ENCODE data around the gene GPC1.

GRCh38 chr2:240482141-240482540 is 46.7 kb downstream of the GPC1 start:
- no peak for TF ChIP-seq CTCF (conservative IDR thresholded peaks at IDR 0.05; ENCODE audit: low read depth, low read length)
- TF ChIP-seq RAD21 (IDR thresholded peaks at IDR 0.05; ENCODE audit: low read length), result no peak
- no peak for TF ChIP-seq POLR2A (IDR thresholded peaks at IDR 0.05; ENCODE audit: low read depth, low read length)
- no peak for TF ChIP-seq MAFK (IDR thresholded peaks at IDR 0.05; ENCODE audit: low read depth, low read length)
- no peak for TF ChIP-seq MXI1 (IDR thresholded peaks at IDR 0.05; ENCODE audit: borderline replicate concordance, low read depth, low read length)
- TF ChIP-seq MAZ (IDR thresholded peaks at IDR 0.05; ENCODE audit: borderline replicate concordance, low read depth, low read length), result no peak
- TF ChIP-seq CHD1 (IDR thresholded peaks at IDR 0.05; ENCODE audit: low read depth, low read length), result no peak
- no peak for TF ChIP-seq SMC3 (IDR thresholded peaks at IDR 0.05; ENCODE audit: low read depth, low read length)
- TF ChIP-seq FOS (IDR thresholded peaks at IDR 0.05; ENCODE audit: low read depth, low read length), result no peak
- TF ChIP-seq, protein P1, sequence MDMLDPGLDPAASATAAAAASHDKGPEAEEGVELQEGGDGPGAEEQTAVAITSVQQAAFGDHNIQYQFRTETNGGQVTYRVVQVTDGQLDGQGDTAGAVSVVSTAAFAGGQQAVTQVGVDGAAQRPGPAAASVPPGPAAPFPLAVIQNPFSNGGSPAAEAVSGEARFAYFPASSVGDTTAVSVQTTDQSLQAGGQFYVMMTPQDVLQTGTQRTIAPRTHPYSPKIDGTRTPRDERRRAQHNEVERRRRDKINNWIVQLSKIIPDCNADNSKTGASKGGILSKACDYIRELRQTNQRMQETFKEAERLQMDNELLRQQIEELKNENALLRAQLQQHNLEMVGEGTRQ (IDR thresholded peaks at IDR 0.05; ENCODE audit: low read depth, low read length), result no peak
- no peak for TF ChIP-seq CEBPB (IDR thresholded peaks at IDR 0.05; ENCODE audit: low read depth, low read length)
- TF ChIP-seq, protein P2, sequence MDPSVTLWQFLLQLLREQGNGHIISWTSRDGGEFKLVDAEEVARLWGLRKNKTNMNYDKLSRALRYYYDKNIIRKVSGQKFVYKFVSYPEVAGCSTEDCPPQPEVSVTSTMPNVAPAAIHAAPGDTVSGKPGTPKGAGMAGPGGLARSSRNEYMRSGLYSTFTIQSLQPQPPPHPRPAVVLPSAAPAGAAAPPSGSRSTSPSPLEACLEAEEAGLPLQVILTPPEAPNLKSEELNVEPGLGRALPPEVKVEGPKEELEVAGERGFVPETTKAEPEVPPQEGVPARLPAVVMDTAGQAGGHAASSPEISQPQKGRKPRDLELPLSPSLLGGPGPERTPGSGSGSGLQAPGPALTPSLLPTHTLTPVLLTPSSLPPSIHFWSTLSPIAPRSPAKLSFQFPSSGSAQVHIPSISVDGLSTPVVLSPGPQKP (IDR thresholded peaks at IDR 0.05; ENCODE audit: borderline replicate concordance, low read depth, low read length), result no peak
